GM12891 (cell line): Measurements from ENCODE around the gene PACS2.

Experiments used
- PAX5 ChIP-seq: IDR thresholded peaks from 2 replicates; pipeline ENCODE4 v1.6.1; 2011; ENCODE audit warnings: low read length, moderate library complexity, mild to moderate bottlenecking; ENCODE audit not compliant: insufficient read depth, severe bottlenecking
- POLR2A ChIP-seq: IDR thresholded peaks from 2 replicates; pipeline ENCODE4 v1.6.1; 2011; ENCODE audit warnings: low read depth, low read length, control low read depth
- POLR2AphosphoS5 ChIP-seq: IDR thresholded peaks from 2 replicates; pipeline ENCODE4 v1.6.1; 2011; ENCODE audit warnings: low read depth, low read length, control low read depth
- POU2F2 ChIP-seq: IDR thresholded peaks from 2 replicates; pipeline ENCODE4 v1.6.1; 2011; ENCODE audit warnings: low read depth, mild to moderate bottlenecking, control low read depth, low read length, moderate library complexity
- SPI1 ChIP-seq: IDR thresholded peaks from 2 replicates; pipeline ENCODE4 v1.6.1; 2011; ENCODE audit warnings: low read depth, low read length, control low read depth
- TAF1 ChIP-seq: IDR thresholded peaks from 2 replicates; pipeline ENCODE4 v1.6.1; 2011; ENCODE audit warnings: low read depth, low read length, control low read depth

GRCh38 chr14:105379946-105380345, 65.4 kb downstream of the PACS2 start:
- TF ChIP-seq POLR2AphosphoS5, result no peak
- no peak for TF ChIP-seq POLR2A
- no peak for TF ChIP-seq TAF1
- TF ChIP-seq SPI1, result no peak
- TF ChIP-seq POU2F2, result no peak
- TF ChIP-seq PAX5, result no peak
